Osteoblast (primary cell): ENCODE data around the gene GCSAML. TPM values are rescaled to one million over a fixed set of nuclear protein-coding genes. Genes with fewer than 3 reads are reported as not detected.

ENCODE experiments used
- DNase-seq: peaks from one replicate; pipeline ENCODE4 v3.0.0; 2011; ENCODE audit warnings: low spot score, mixed read lengths; ENCODE audit not compliant: insufficient read length; ENCODE audit errors: missing footprints
- H2AFZ ChIP-seq: 2 replicates; pipeline ENCODE4 v1.6.0; 2011; ENCODE audit warnings: mild to moderate bottlenecking, low read length
- H3K27ac ChIP-seq: 2 replicates; pipeline ENCODE4 v1.5.1; 2011; ENCODE audit warnings: mild to moderate bottlenecking, low read depth, low read length, moderate library complexity
- H3K27me3 ChIP-seq: 2 replicates; pipeline ENCODE4 v1.6.0; 2012; ENCODE audit warnings: mild to moderate bottlenecking, control low read depth, inconsistent platforms, low read length, moderate library complexity; ENCODE audit not compliant: insufficient read depth
- H3K36me3 ChIP-seq: 2 replicates; pipeline ENCODE4 v1.5.1; 2011; ENCODE audit warnings: mild to moderate bottlenecking, low read length, control low read depth, moderate library complexity; ENCODE audit not compliant: insufficient read depth
- H3K4me1 ChIP-seq: 2 replicates; pipeline ENCODE4 v1.5.1; 2011; ENCODE audit warnings: mild to moderate bottlenecking, low read length, control low read depth, moderate library complexity; ENCODE audit not compliant: insufficient read depth
- H3K4me2 ChIP-seq: 2 replicates; pipeline ENCODE4 v1.6.0; 2011; ENCODE audit warnings: mild to moderate bottlenecking, low read length; ENCODE audit not compliant: insufficient read depth
- H3K4me3 ChIP-seq: fragments of 200-600 bp; sonication (generic); 3 replicates; pipeline ENCODE4 v1.5.1; 2012; ENCODE audit warnings: mild to moderate bottlenecking, low read length, inconsistent platforms; ENCODE audit not compliant: insufficient read depth
- H3K79me2 ChIP-seq: 2 replicates; pipeline ENCODE4 v1.6.0; 2012; ENCODE audit warnings: mild to moderate bottlenecking, low read length, control low read depth, inconsistent platforms; ENCODE audit not compliant: insufficient read depth
- H3K9me3 ChIP-seq: 2 replicates; pipeline ENCODE4 v1.5.1; 2011; ENCODE audit warnings: low read depth, low read length, control low read depth
- H4K20me1 ChIP-seq: 2 replicates; pipeline ENCODE4 v1.6.0; 2012; ENCODE audit warnings: mild to moderate bottlenecking, low read length, control low read depth; ENCODE audit not compliant: insufficient read depth
- CTCF ChIP-seq: IDR thresholded peaks from 2 replicates; pipeline ENCODE4 v1.5.1; 2011; ENCODE audit warnings: mild to moderate bottlenecking, low read depth, low read length, moderate library complexity; ENCODE audit errors: extremely low read depth
- total RNA-seq: library from RNA; depleted of rRNA; stranded (reverse); fragments of >200 nt; gene quantifications from 2 replicates; pipeline ENCODE4 v1.2.3, GENCODE V29; 2012

Gene GCSAML
- total RNA-seq, result not detected in 2 replicates

GRCh38 chr1:247548769-247549182 is at the start of gene GCSAML:
Gene GCSAML (plus strand): TSS chr1:247549134. CDS start chr1:247549192, 58 bp downstream.
- no peaks in the 10 kb centered on the region for H4K20me1 ChIP-seq
- H3K4me2 ChIP-seq, result no peak within 1 kb of the TSS
- no peaks in the 10 kb centered on the region for H3K36me3 ChIP-seq
- no peaks in the 10 kb centered on the region for H3K4me1 ChIP-seq
- no peak within 1 kb of the TSS for H3K27ac ChIP-seq
- H2AFZ ChIP-seq, result no peak within 1 kb of the TSS
- DNase-seq, result no peak
- no peaks in the 10 kb centered on the region for H3K9me3 ChIP-seq
- H3K79me2 ChIP-seq, result no peaks in the 10 kb centered on the region
- H3K27me3 ChIP-seq, result no peaks in the 10 kb centered on the region
- no peak within 1 kb of the TSS for H3K4me3 ChIP-seq
- TF ChIP-seq CTCF, result no peak

GRCh38 chr1:247500865-247501264 is 48.1 kb upstream of the GCSAML start:
- no peaks in the 10 kb centered on the region for H3K9me3 ChIP-seq
- H3K27ac ChIP-seq, result no peak overlapping the region
- no peak for DNase-seq
- no peak overlapping the region for H3K4me2 ChIP-seq
- H3K27me3 ChIP-seq, result no peaks in the 10 kb centered on the region
- no peaks in the 10 kb centered on the region for H3K79me2 ChIP-seq
- no peak overlapping the region for H2AFZ ChIP-seq
- no peaks in the 10 kb centered on the region for H4K20me1 ChIP-seq
- TF ChIP-seq CTCF, result no peak
- no peaks in the 10 kb centered on the region for H3K36me3 ChIP-seq
- H3K4me1 ChIP-seq, result no peaks in the 10 kb centered on the region
- H3K4me3 ChIP-seq, result no peak overlapping the region

- Histone ChIP-seq H3K4me2 (no peak overlapping the region), H3K4me3 (no peak overlapping the region), H3K4me1 (no peaks in the 10 kb centered on the region)
Observed at GRCh38 chr1:247506831-247507230, 42.1 kb upstream of the GCSAML start.

More at GRCh38 chr1:247506831-247507230, 42.1 kb upstream of the GCSAML start:
- Histone ChIP-seq H4K20me1 (no peaks in the 10 kb centered on the region), H2AFZ (no peak overlapping the region), H3K79me2 (no peaks in the 10 kb centered on the region), H3K36me3 (no peaks in the 10 kb centered on the region), H3K27ac (no peak overlapping the region), H3K27me3 (no peaks in the 10 kb centered on the region), H3K9me3 (no peaks in the 10 kb centered on the region)
- no peak for TF ChIP-seq CTCF
- no peak for DNase-seq
